Gastrocnemius medialis (tissue), 4 donors: Measurements from ENCODE around the gene CEBPZ. TPM values are rescaled to one million over a fixed set of nuclear protein-coding genes. Genes with fewer than 3 reads are reported as not detected.

Experiments
- ATAC-seq, 2 donors: fragments of 150-250 bp; one replicate each; pipeline ENCODE4 v1.9.1; 2016
- DNase-seq, 2 donors: peaks; one replicate each; pipeline ENCODE4 v3.0.0-alpha.2; 2019
- H3K27ac ChIP-seq, 4 donors: fragments of 200-600 bp; sonication (generic); 1 replicate in 1 of 4; 2 replicates in 3 of 4; pipeline ENCODE4 v1.5.1; 2016 to 2018; ENCODE audit warnings: mild to moderate bottlenecking in 2 of 4, moderate library complexity in 1 of 4
- H3K27me3 ChIP-seq, 3 donors: fragments of 200-600 bp; sonication (generic) in 2 of 3; 1 replicate in 1 of 3; 2 replicates in 2 of 3; pipeline versions ENCODE4 v1.5.1 to v1.6.0; 2016 to 2019; ENCODE audit warnings: mild to moderate bottlenecking in 1 of 3, moderate library complexity in 1 of 3
- H3K36me3 ChIP-seq, 2 donors: fragments of 200-600 bp; sonication (generic) in 1 of 2; one replicate each; pipeline ENCODE4 v1.5.1; 2017 to 2018
- H3K4me1 ChIP-seq, 2 donors: fragments of 200-600 bp; sonication (generic) in 1 of 2; one replicate each; pipeline ENCODE4 v1.5.1; 2016 to 2017; ENCODE audit warnings: mild to moderate bottlenecking in 2 of 2
- H3K4me3 ChIP-seq, 4 donors: fragments of 200-600 bp; sonication (generic) in 3 of 4; 1 replicate in 1 of 4; 2 replicates in 3 of 4; pipeline ENCODE4 v1.5.1; 2016 to 2019; ENCODE audit warnings: mild to moderate bottlenecking in 2 of 4
- H3K9me3 ChIP-seq, 3 donors: fragments of 200-600 bp; sonication (generic) in 2 of 3; 1 replicate in 1 of 3; 2 replicates in 2 of 3; pipeline ENCODE4 v1.5.1; 2016 to 2019
- CTCF ChIP-seq, 5 experiments: fragments of 450-650 bp in 3 of 5; fragments of 200-600 bp in 2 of 5; sonication (generic) in 2 of 5; IDR thresholded peaks in 4 of 5; conservative IDR thresholded peaks in 1 of 5; 1 replicate in 4 of 5; 2 replicates in 1 of 5; pipeline ENCODE4 v1.5.1; 2016 to 2019; ENCODE audit warnings: antibody characterized with exemption in 5 of 5, mild to moderate bottlenecking in 3 of 5, moderate library complexity in 3 of 5
- POLR2A ChIP-seq, 2 donors: fragments of 450-650 bp; IDR thresholded peaks; one replicate each; pipeline ENCODE4 v1.6.1; 2017; ENCODE audit warnings: antibody characterized with exemption in 2 of 2, mild to moderate bottlenecking in 2 of 2, moderate library complexity in 2 of 2
- in situ Hi-C, 4 donors: fragments of 200-750 bp; cut with MboI; loops; one replicate each; pipeline versions ENCODE4 v1.15.0 to v1.8.0; 2017; ENCODE audit warnings: low sequenced_read_pairs in 4 of 4
- intact Hi-C: fragments of 100-400 bp; cut with DNase I; formaldehyde crosslinking; loops from one replicate; pipeline ENCODE4 v1.15.1; 2023; ENCODE audit warnings: low total_unique reads
- total RNA-seq, 4 donors: library from RNA; depleted of rRNA; stranded (reverse); fragments of >200 nt; gene quantifications; one replicate each; pipeline versions ENCODE4 v1.1.0 to v1.2.3, GENCODE V29; 2016

The CEBPZ gene
- total RNA-seq, 4 donors from 2014 or later, result 43.2 to 75.0 (median 51.9) TPM

GRCh38 chr2:37271376-37272067 is 40.1 kb upstream of the CEBPZ start:
- Histone ChIP-seq H3K36me3 (peaks cover 0 to 71% of the 10 kb centered on the region in 2 donors), H3K4me1 (no peaks in the 10 kb centered on the region), H3K4me3 (no peak overlapping the region), H3K9me3 (no peaks in the 10 kb centered on the region), H3K27ac (no peak overlapping the region), H3K27me3 (no peaks in the 10 kb centered on the region)
- intact Hi-C loops, result no loop called here
- DNase-seq (no peak), ATAC-seq (no peak)
- TF ChIP-seq CTCF (IDR thresholded peaks at IDR 0.05 in 4 of 5, conservative IDR thresholded peaks at IDR 0.05 in 1 of 5) (no peak), POLR2A (IDR thresholded peaks at IDR 0.05) (no peak)
- in situ Hi-C loops, result no loop called here

DNA sequence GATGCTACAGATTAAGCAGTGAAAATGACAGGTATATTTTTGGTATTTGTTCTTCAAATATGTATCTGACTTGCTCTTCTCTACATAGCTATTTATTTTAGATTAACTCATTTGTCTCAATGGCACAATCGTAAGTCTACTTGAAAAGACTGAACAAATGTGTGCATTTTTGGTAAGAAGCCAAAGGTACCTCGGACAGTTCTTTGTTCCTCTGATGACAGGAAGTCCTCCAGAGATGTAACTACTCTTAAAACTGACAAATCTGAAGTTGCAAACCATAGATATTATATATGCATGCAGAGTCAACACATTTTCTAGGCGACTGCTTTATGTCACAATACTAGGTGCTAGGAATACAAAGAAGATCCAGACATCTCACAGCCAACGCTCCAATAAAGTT is 36.7 kb upstream of the CEBPZ start:
- in situ Hi-C loops (no loop called here), intact Hi-C loops (no loop called here)
- no peak for ATAC-seq
- Histone ChIP-seq H3K4me1 (no peaks in the 10 kb centered on the region), H3K9me3 (no peaks in the 10 kb centered on the region), H3K4me3 (no peak overlapping the region), H3K36me3 (peaks cover 0 to 67% of the 10 kb centered on the region in 2 donors), H3K27me3 (no peaks in the 10 kb centered on the region), H3K27ac (no peak overlapping the region)
- TF ChIP-seq POLR2A (IDR thresholded peaks at IDR 0.05) (no peak), CTCF (IDR thresholded peaks at IDR 0.05 in 4 of 5, conservative IDR thresholded peaks at IDR 0.05 in 1 of 5) (no peak)
- no peak for DNase-seq

- no peak for DNase-seq
- intact Hi-C loops (no loop called here), in situ Hi-C loops (no loop called here)
- Histone ChIP-seq H3K27ac (no peak overlapping the region), H3K4me1 (no peaks in the 10 kb centered on the region), H3K36me3 (peaks cover 0 to 63% of the 10 kb centered on the region in 2 donors), H3K27me3 (no peaks in the 10 kb centered on the region), H3K4me3 (no peak overlapping the region), H3K9me3 (no peaks in the 10 kb centered on the region)
- no peak for TF ChIP-seq POLR2A (IDR thresholded peaks at IDR 0.05)
- no peak for TF ChIP-seq CTCF (IDR thresholded peaks at IDR 0.05 in 4 of 5, conservative IDR thresholded peaks at IDR 0.05 in 1 of 5)
- no peak for ATAC-seq
Measured at GRCh38 chr2:37267685-37268084, 36.3 kb upstream of the CEBPZ start.

GRCh38 chr2:37263839-37264238 is 32.4 kb upstream of the CEBPZ start:
- peaks cover 0 to 51% of the 10 kb centered on the region in 2 donors for H3K36me3 ChIP-seq
- in situ Hi-C loops (no loop called here), intact Hi-C loops (no loop called here)
- H3K9me3 ChIP-seq, result no peaks in the 10 kb centered on the region
- ATAC-seq (no peak), DNase-seq (no peak)
- no peaks in the 10 kb centered on the region for H3K27me3 ChIP-seq
- no peak overlapping the region for H3K4me3 ChIP-seq
- H3K4me1 ChIP-seq, result no peaks in the 10 kb centered on the region
- H3K27ac ChIP-seq, result no peak overlapping the region
- TF ChIP-seq POLR2A (IDR thresholded peaks at IDR 0.05) (no peak), CTCF (IDR thresholded peaks at IDR 0.05 in 4 of 5, conservative IDR thresholded peaks at IDR 0.05 in 1 of 5) (no peak)

- TF ChIP-seq CTCF (IDR thresholded peaks at IDR 0.05 in 4 of 5, conservative IDR thresholded peaks at IDR 0.05 in 1 of 5), result no peak
- no peak for TF ChIP-seq POLR2A (IDR thresholded peaks at IDR 0.05)
- Histone ChIP-seq H3K27me3 (no peaks in the 10 kb centered on the region), H3K4me3 (no peak overlapping the region), H3K36me3 (peaks cover 0 to 55% of the 10 kb centered on the region in 2 donors), H3K27ac (no peak overlapping the region), H3K9me3 (no peaks in the 10 kb centered on the region), H3K4me1 (no peaks in the 10 kb centered on the region)
- ATAC-seq, result no peak
- DNase-seq, result no peak
- intact Hi-C loops, result no loop called here
- in situ Hi-C loops, result no loop called here
Measured at GRCh38 chr2:37262522-37262921, 31.1 kb upstream of the CEBPZ start.
